DMS 273 treated with DMSO at 0.1 percent for 48 hours (cell line): ENCODE results near the gene COL26A1.

ENCODE experiments used
- DNase-seq: peaks from one replicate; lab custom pipeline; 2025; lab: John Stamatoyannopoulos, UW

Gene COL26A1

DNA sequence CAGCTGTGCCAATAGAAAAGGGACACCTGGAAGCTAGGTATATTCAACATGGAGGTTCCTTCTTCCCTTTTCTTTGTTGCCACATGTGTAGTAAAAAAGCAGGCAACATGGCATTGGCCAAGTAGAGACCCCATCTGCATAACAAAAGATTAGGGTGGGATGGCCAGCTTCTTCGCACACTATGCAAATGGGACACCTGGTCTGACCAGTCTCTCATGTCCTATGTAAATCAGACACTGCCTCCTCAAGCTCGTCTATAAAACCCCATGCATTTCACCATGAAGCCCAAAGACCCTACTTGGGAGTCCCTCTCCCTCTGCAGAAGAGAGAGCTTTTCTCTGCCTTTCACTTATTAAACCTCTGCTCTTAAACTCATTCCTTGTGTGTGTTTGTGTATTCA lies 212.5 kb downstream of the COL26A1 start:
- DNase-seq, result no peak

- no peak for DNase-seq
Observed at GRCh38 chr7:101575721-101576120, 213.0 kb downstream of the COL26A1 start.

DNA sequence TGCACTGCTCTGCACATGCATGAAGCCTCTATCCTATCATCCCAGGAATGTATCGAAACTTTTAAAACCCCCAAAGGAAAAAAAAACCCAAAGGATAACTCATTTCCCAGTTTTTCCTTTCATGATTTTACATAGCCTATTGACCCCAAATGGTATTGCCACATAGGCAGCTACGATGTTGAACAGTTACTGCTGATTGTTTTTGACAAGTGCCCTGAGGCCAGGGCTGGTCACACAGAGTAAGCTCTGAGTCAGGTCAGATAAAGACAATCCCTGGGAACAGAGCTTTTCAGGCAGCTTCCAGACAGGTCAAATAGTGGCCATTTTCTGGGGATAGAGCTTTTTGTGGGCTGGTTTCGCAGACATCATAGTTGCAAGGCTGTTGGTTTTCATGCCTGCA lies 214.3 kb downstream of the COL26A1 start:
- DNase-seq, result no peak

DNA sequence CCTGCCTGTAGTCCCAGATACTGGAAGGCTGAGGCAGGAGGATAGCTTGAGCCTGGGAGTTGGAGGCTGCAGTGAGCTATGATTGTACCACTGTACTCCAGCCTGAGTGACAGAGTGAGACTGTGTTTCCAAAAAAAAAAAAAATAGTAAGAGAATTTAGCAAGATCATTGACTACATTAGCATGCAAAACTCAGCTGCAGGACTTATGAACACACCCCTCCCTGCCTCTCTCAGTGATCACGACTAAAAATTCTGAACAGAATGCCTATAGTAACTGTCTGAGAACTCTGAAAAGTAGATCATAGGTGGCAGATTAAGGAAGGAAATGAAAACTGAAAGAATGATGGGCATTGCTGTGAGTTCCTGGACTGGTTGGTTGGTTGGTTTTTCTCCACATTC lies 215.9 kb downstream of the COL26A1 start:
- DNase-seq, result no peak

GRCh38 chr7:101580596-101580995 lies 217.9 kb downstream of the COL26A1 start:
- DNase-seq, result no peak

GRCh38 chr7:101581891-101582290 lies 219.2 kb downstream of the COL26A1 start:
- no peak for DNase-seq

DNA sequence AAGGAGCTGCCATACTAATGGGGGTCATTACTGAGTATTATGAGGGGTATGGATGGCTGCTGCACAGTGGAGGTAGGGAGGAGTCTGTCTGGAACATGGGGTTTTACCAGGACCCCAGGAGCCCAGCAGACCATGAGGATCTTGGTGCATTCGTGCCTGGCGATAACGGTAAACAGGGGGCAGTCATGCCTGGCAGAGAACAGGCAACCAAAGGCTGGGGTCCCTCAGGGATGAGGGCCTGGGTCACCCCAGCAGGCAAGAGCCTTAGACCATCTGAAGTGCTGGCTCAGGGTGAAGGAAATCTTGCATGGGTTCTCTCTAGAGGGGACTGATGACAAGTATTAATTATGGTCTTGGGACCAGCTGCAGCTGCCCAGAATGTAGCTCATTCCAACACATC lies 220.3 kb downstream of the COL26A1 start:
- DNase-seq, result no peak

DNA sequence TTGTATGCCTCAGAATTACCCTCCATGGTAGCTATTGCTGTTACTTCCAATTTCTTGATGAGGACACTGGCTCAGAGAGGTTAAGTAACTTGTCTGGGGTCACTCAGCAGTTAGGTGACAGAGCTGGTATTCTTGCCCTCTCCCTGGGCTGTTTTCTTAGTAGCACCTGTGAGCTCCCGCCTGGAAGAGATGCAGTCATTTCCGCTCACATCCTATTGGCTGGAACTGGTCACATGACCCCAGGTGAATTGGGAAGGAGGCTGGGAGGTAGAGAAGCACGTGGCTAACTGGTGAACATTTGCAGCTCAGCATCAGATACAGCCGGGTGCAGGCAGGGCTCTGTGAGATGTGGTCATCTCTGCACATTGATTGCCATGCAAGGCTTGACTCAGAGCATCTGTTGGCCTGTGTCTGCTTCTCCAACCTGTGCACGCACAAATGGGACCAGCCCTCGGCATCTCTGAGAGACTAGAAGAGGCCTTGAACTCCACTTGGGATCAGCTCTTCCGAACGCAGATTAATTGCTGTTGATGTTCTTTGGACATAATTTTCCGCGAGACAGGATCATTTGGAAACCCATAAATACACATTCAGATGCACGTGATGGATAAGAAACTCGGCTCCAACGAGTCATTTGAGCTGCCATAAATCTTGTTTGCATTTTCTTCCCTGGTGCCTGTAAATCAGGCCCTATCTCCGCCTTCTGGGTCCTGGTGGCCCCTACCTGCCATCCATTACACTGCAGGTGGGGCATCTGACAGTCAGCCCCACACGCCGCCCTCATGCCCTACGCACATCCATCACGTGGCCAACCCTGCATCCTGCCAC lies 223.6 kb downstream of the COL26A1 start:
- DNase-seq, result no peak

GRCh38 chr7:101586906-101587677 lies 224.4 kb downstream of the COL26A1 start:
- DNase-seq, result no peak

DNA sequence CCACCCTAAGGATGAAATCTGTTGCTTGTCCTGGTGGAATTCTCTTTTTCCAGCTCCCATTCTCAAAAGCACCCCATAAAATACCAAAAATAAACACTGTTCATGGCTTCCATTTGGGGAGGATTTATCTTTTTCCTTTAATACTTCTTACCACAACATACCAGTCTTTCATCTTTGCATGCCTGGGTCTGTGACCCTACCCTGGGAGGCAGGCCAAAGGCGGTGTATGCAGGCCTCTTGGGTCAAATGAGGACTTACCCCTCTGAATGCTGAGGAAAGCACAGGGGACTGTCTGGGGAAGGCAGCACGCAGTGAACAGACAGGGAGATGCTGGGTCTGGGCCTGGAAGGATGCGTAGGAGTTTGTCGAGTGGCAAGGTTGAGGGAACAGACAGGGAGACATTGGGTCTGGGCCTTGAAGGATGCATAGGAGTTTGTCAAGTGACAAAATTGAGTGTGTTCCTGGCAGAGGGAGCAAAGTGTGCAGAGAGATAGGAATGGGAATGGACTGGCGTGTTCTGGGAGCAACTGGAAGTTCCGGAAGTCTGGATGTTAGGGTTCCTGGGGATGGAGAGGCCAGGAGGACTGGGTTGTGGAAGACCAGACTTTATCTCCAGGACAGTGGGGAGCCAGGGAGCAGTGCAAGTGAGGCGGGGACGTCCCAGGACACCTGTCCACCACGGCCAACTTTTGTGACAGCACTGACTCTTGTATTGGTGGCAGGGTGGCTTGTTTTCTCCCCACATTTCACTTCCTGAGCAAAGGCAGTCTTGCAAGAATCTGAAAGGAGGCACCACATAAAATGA lies 225.7 kb downstream of the COL26A1 start:
- DNase-seq, result no peak

- no peak for DNase-seq
Observed at GRCh38 chr7:101589052-101589451, 226.4 kb downstream of the COL26A1 start.

DNA sequence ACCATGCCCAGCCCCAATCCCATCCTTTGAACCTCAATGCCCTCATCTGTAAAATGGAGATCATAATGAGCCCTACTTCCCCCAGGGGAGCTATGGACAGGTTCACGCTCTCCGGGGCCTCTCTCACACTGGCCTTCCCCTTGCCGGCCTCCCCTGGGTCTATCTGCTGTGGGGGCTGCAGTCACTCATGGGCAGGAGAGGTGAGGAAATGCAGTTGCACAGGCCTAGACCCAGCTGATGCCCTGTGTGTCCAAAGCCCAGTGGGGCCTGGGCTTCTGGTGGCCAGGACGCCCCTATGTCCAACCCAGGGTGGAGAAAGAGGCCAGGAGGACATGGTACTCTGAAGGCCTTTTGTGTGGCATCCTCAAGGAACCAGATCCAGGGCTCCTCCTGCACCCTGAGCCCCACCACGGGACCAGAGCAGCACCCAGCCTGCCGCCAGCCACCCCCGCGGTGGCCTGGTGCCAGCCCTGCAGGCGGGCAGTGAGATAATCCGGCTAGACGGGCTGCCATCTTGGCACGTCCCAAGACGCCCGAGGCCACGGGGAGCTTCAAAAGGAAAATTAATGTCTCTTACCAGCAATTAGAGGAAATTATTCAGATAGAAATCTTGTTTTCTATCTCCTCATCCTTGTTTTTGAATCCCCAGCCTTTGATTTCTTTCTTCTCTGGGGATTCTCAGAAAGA lies 227.4 kb downstream of the COL26A1 start:
- no peak for DNase-seq

DNA sequence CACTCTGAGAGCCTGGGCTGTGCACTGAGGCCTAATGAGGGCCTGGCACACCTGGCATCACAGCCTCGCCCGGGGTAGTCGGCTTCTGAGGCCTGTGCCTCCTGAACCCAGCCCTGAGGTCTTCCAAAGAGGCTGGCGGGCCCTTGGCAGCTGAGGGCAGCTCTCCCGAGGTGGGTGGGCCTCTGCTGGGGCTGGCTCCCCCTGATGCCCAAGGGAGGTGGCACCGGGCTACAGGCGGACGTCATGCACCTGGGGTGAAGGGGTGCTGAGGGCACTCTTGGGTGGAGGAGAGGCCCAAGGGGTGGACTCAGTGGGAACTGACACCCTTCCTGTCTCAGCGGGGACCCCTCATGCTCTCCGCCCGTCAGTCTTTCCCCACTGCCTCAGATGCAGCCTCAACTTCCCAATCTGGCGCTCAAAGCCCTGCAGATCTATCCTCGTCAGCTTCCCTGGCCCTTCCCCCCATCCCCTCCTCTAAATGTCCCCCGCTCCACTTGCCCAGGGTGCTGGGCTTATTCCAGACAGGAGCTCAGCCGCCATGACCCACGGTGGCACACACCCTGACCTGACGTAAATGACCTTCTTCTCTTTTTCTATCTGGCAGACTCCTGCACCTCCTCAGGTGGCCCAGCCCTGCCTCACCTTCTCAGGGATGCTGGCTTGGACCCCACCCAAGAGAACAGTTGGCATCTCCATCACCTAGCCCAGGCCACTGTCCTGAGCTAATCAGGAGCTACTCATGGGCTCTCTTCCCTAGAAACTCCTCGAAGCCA lies 228.2 kb downstream of the COL26A1 start:
- no peak for DNase-seq

DNA sequence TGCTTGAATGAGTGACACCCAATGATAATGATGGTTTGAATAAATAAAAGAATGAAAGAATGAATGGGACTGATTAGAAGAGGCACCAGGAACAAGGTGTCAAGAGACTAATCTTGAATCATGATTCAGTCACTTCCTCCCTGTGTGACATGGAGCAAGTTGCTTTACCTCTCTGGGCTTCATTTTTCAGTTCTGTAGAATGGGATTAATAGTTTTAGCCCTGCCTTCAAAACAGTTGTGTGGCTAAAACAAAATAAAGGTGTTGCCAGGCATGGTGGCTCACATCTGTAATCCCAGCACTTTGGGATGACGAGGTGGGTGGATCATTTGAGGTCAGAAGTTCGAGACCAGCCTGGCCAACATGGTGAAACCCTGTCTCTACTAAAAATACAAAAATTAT lies 228.8 kb downstream of the COL26A1 start:
- DNase-seq, result no peak

GRCh38 chr7:101593556-101593955 lies 230.9 kb downstream of the COL26A1 start:
- DNase-seq, result no peak

DNA sequence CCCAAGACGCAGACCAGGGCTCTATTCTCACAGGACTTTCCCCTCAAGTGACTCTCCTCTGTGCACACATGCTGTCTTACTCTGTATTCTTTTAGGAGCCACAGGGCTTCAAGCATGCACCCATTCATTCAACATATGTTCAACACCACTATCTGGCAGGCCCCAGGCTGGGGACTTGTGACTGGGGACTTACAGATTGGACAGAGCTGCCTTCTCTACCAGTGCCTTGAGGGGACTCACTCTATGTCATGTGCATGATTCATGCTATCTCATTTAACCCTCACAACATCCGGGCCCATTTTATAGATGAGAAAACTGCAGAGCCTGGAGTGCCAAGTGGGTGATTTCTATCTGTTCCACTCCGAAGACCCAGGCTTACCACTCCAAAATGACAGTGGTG lies 232.1 kb downstream of the COL26A1 start:
- DNase-seq, result no peak

DNA sequence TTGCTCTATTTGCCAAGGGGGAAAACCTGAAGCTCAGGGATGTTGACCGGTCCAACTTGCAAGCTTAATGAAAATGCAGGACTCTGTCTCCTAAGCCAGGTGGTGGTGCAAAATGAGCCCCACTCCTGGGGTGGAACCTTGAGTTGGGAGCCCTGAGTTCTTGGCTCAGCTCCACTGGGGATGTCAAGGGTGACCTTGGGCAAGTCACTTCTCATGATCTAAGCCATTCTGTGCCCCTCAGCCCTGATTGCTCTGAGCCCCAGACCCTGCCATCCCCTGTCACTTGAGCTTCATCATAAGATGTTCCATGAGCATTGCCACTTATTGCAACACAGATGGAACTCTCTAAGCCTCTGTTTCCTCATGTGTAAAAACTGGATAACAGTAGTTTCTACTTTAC lies 232.6 kb downstream of the COL26A1 start:
- DNase-seq, result no peak

GRCh38 chr7:101595766-101596537 lies 233.3 kb downstream of the COL26A1 start:
- no peak for DNase-seq

GRCh38 chr7:101596898-101597297 lies 234.2 kb downstream of the COL26A1 start:
- DNase-seq, result no peak

DNA sequence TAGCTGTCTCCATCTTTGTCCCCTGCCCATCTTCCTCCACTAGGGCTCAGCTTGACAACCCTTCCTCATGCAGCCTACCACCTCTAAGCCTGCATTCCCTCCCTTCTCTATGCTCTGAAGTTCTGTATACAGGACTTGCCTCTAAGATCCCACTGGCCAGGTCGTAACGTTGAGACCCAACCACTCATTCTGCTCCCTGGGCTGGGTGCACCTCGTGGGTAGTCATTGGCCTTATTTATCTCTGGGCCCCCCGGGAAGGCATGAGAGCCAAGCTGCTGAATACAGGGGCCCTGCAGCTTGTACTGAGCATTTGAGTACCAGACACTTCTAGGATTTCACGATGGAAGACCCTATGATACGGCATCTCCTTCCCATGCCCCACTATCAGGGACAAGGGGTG lies 235.3 kb downstream of the COL26A1 start:
- no peak for DNase-seq
